Prostate gland (tissue), 2 donors: ENCODE measurements around the gene GALNS.

Experiments
- POLR2A ChIP-seq: fragments of 450-650 bp; IDR thresholded peaks from one replicate; pipeline ENCODE4 v1.6.1; 2016; ENCODE audit warnings: antibody characterized with exemption, mild to moderate bottlenecking
- POLR2AphosphoS5 ChIP-seq: sonication (generic); formaldehyde crosslinking; IDR thresholded peaks from one replicate; pipeline ENCODE4 v1.6.1; 2017; ENCODE audit warnings: antibody characterized with exemption
- TF ChIP-seq, protein P1 (sequence below), 4 experiments: fragments of 200-600 bp in 2 of 4; fragments of 450-650 bp in 2 of 4; sonication (generic) in 2 of 4; IDR thresholded peaks; 1 replicate in 3 of 4; 2 replicates in 1 of 4; pipeline ENCODE4 v1.5.1; 2016 to 2019; ENCODE audit warnings: antibody characterized with exemption in 4 of 4, mild to moderate bottlenecking in 2 of 4, moderate library complexity in 2 of 4

DNA sequence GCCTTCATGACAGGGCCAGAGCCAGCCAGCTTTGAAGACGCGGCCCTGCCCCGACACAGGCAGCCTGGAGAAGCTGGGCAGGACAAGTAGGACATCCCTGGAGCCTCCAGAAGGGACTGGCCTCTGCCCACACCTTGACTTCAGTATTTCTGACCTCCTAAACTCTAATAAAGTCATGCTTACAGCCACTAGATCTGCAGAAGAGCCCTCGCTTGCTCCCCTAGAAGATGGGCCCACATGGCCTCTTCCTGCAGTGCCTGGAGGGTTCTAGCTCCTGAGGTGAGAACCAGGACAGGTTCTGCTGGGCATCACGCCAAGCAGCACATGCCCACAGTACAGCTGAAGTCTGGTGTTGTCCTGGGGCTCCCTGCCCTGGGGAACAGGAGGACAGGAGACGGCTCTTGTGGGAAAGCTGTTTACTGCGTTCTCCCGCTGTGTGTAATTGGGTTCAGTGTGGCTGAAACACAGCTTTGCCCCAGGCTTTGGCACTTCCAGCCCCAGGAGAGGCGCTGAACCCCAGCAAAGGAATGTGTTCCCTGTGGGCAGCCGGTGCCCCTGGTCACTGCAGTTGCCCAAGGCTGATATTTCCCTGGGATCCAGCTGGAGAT is 47.6 kb downstream of the GALNS start:
- TF ChIP-seq, protein P1, sequence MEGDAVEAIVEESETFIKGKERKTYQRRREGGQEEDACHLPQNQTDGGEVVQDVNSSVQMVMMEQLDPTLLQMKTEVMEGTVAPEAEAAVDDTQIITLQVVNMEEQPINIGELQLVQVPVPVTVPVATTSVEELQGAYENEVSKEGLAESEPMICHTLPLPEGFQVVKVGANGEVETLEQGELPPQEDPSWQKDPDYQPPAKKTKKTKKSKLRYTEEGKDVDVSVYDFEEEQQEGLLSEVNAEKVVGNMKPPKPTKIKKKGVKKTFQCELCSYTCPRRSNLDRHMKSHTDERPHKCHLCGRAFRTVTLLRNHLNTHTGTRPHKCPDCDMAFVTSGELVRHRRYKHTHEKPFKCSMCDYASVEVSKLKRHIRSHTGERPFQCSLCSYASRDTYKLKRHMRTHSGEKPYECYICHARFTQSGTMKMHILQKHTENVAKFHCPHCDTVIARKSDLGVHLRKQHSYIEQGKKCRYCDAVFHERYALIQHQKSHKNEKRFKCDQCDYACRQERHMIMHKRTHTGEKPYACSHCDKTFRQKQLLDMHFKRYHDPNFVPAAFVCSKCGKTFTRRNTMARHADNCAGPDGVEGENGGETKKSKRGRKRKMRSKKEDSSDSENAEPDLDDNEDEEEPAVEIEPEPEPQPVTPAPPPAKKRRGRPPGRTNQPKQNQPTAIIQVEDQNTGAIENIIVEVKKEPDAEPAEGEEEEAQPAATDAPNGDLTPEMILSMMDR (IDR thresholded peaks at IDR 0.05) = no peak
- TF ChIP-seq POLR2AphosphoS5 (no peak), POLR2A (no peak)
